ENCODE results near the gene HDAC4. TPM values are rescaled to one million over a fixed set of nuclear protein-coding genes. Genes with fewer than 3 reads are reported as not detected.

HDAC4 gene
- total RNA-seq, 1 donor, result 28.3 TPM

- DNase-seq (ENCODE audit: low read depth), result no peak
- H3K4me3 ChIP-seq (ENCODE audit: low read depth, low read length), result no peak overlapping the region
- no peak for TF ChIP-seq CTCF (IDR thresholded peaks at IDR 0.05; ENCODE audit: insufficient read depth, low read length)
Measured at GRCh38 chr2:239127513-239127912, 273.3 kb downstream of the HDAC4 start.

GRCh38 chr2:239125726-239126675 lies 274.8 kb downstream of the HDAC4 start:
- H3K4me3 ChIP-seq (ENCODE audit: low read depth, low read length), result no peak overlapping the region
- TF ChIP-seq CTCF (IDR thresholded peaks at IDR 0.05; ENCODE audit: insufficient read depth, low read length), result no peak
- DNase-seq (ENCODE audit: low read depth), result no peak

GRCh38 chr2:239124152-239124899 lies 276.5 kb downstream of the HDAC4 start:
- DNase-seq (ENCODE audit: low read depth), result no peak
- H3K4me3 ChIP-seq (ENCODE audit: low read depth, low read length), result no peak overlapping the region
- TF ChIP-seq CTCF (IDR thresholded peaks at IDR 0.05; ENCODE audit: insufficient read depth, low read length), result no peak

GRCh38 chr2:239122421-239123110 lies 278.3 kb downstream of the HDAC4 start:
- no peak for TF ChIP-seq CTCF (IDR thresholded peaks at IDR 0.05; ENCODE audit: insufficient read depth, low read length)
- DNase-seq (ENCODE audit: low read depth), result no peak
- H3K4me3 ChIP-seq (ENCODE audit: low read depth, low read length), result no peak overlapping the region

GRCh38 chr2:239121600-239122012 lies 279.2 kb downstream of the HDAC4 start:
- TF ChIP-seq CTCF (IDR thresholded peaks at IDR 0.05; ENCODE audit: insufficient read depth, low read length), result no peak
- DNase-seq (ENCODE audit: low read depth), result no peak
- no peak overlapping the region for H3K4me3 ChIP-seq (ENCODE audit: low read depth, low read length)

- no peak overlapping the region for H3K4me3 ChIP-seq (ENCODE audit: low read depth, low read length)
- TF ChIP-seq CTCF (IDR thresholded peaks at IDR 0.05; ENCODE audit: insufficient read depth, low read length), result no peak
- no peak for DNase-seq (ENCODE audit: low read depth)
Measured at GRCh38 chr2:239120664-239121063, 280.2 kb downstream of the HDAC4 start.

Data from fibroblast of the aortic adventitia (primary cell).